HepG2 (cell line): ENCODE results near the gene C1R. TPM values are rescaled to one million over a fixed set of nuclear protein-coding genes. Genes with fewer than 3 reads are reported as not detected.

Experiments used
- HDAC2 ChIP-seq: sonication (generic); formaldehyde crosslinking; IDR thresholded peaks from 2 replicates; pipeline ENCODE4 v1.4.0; 2020; ENCODE audit warnings: missing genetic modification reagents
- HIVEP1 ChIP-seq: sonication (generic); formaldehyde crosslinking; IDR thresholded peaks from 2 replicates; pipeline ENCODE4 v1.4.0; 2020; ENCODE audit warnings: mild to moderate bottlenecking, missing genetic modification reagents
- MBNL3 ChIP-seq: fragments of 250-450 bp; sonication (Bioruptor Pico); conservative IDR thresholded peaks from 2 replicates; pipeline ENCODE4 v1.8.0; 2022; ENCODE audit warnings: mild to moderate bottlenecking, inconsistent platforms
- PCBP2 ChIP-seq: fragments of 200-400 bp; formaldehyde crosslinking; optimal IDR thresholded peaks from 2 replicates; pipeline ENCODE3; 2018; ENCODE audit warnings: low read length, low read depth; ENCODE audit not compliant: poor library complexity, severe bottlenecking
- PHF8 ChIP-seq: sonication (generic); formaldehyde crosslinking; IDR thresholded peaks from 2 replicates; pipeline ENCODE4 v1.5.0; 2020; ENCODE audit warnings: missing genetic modification reagents
- RFX5 ChIP-seq: IDR thresholded peaks from 2 replicates; pipeline ENCODE4 v1.6.1; 2011; ENCODE audit warnings: low read depth, low read length, improper control_type of control experiment
- RORA ChIP-seq: sonication (generic); formaldehyde crosslinking; IDR thresholded peaks from 2 replicates; pipeline ENCODE4 v1.5.0; 2020; ENCODE audit warnings: mild to moderate bottlenecking, missing genetic modification reagents, moderate library complexity
- SNAPC2 ChIP-seq: sonication (generic); formaldehyde crosslinking; IDR thresholded peaks from 2 replicates; pipeline ENCODE4 v1.8.1; 2022; ENCODE audit warnings: mild to moderate bottlenecking, missing genetic modification reagents
- SPEN ChIP-seq: sonication (generic); formaldehyde crosslinking; IDR thresholded peaks from 2 replicates; pipeline ENCODE4 v1.5.1; 2020; ENCODE audit warnings: low read depth, mild to moderate bottlenecking, missing genetic modification reagents
- STAG1 ChIP-seq: sonication (generic); formaldehyde crosslinking; IDR thresholded peaks from 2 replicates; pipeline ENCODE4 v1.4.0; 2020; ENCODE audit warnings: missing genetic modification reagents
- TEAD2 ChIP-seq: sonication (generic); formaldehyde crosslinking; IDR thresholded peaks from 2 replicates; pipeline ENCODE4 v1.9.0; 2021; ENCODE audit warnings: missing genetic modification reagents
- TEAD3 ChIP-seq: optimal IDR thresholded peaks from 2 replicates; pipeline ENCODE3; 2016; ENCODE audit warnings: borderline replicate concordance
- TERF1 ChIP-seq: sonication (generic); formaldehyde crosslinking; IDR thresholded peaks from 2 replicates; pipeline ENCODE4 v1.8.0; 2022; ENCODE audit warnings: mild to moderate bottlenecking, missing genetic modification reagents, moderate library complexity
- TP53 ChIP-seq: sonication (generic); formaldehyde crosslinking; conservative IDR thresholded peaks from 2 replicates; pipeline ENCODE4 v1.4.0; 2020; ENCODE audit warnings: missing genetic modification reagents
- ZBTB7A ChIP-seq: sonication (generic); formaldehyde crosslinking; IDR thresholded peaks from 2 replicates; pipeline ENCODE4 v1.8.0; 2022; ENCODE audit warnings: mild to moderate bottlenecking, missing genetic modification reagents
- ZMYM4 ChIP-seq: sonication (generic); formaldehyde crosslinking; IDR thresholded peaks from 2 replicates; pipeline ENCODE4 v1.8.1; 2023; ENCODE audit warnings: mild to moderate bottlenecking, missing genetic modification reagents
- ZNF276 ChIP-seq: sonication (generic); formaldehyde crosslinking; IDR thresholded peaks from 2 replicates; pipeline ENCODE4 v1.4.0; 2020; ENCODE audit warnings: mild to moderate bottlenecking, low read depth, missing genetic modification reagents
- ZNF296 ChIP-seq: sonication (generic); formaldehyde crosslinking; conservative IDR thresholded peaks from 2 replicates; pipeline ENCODE4 v1.5.0; 2020; ENCODE audit warnings: mild to moderate bottlenecking, missing genetic modification reagents
- ZNF446 ChIP-seq: sonication (generic); formaldehyde crosslinking; IDR thresholded peaks from 2 replicates; pipeline ENCODE4 v1.5.0; 2020; ENCODE audit warnings: mild to moderate bottlenecking, missing genetic modification reagents
- ZNF546 ChIP-seq: sonication (generic); formaldehyde crosslinking; conservative IDR thresholded peaks from 2 replicates; pipeline ENCODE4 v1.8.1; 2023; ENCODE audit warnings: mild to moderate bottlenecking, missing genetic modification reagents
- ZNF7 ChIP-seq: IDR thresholded peaks from 2 replicates; pipeline ENCODE4 v1.6.1; 2016; ENCODE audit warnings: missing biosample characterization, missing genetic modification reagents
- ZSCAN29 ChIP-seq: sonication (generic); formaldehyde crosslinking; conservative IDR thresholded peaks from 2 replicates; pipeline ENCODE4 v1.4.0; 2020; ENCODE audit warnings: mild to moderate bottlenecking, missing genetic modification reagents
- ZSCAN30 ChIP-seq: sonication (generic); formaldehyde crosslinking; IDR thresholded peaks from 2 replicates; pipeline ENCODE4 v1.5.0; 2020; ENCODE audit warnings: mild to moderate bottlenecking, missing genetic modification reagents
- ZSCAN31 ChIP-seq: sonication (generic); formaldehyde crosslinking; IDR thresholded peaks from 2 replicates; pipeline ENCODE4 v1.5.0; 2020; ENCODE audit warnings: low read depth, mild to moderate bottlenecking, missing genetic modification reagents
- polyA plus RNA-seq, 8 experiments: library from polyadenylated mRNA; depleted of rRNA in 3 of 8; stranded (reverse) in 7 of 8; unstranded in 1 of 8; fragments of >200 nt; fragmentation: Illumina TruSeq in 4 of 8; extraction: Trizol in 4 of 8; gene quantifications; 2 replicates each; pipeline versions ENCODE4 v1.2.1 to v1.2.3, GENCODE V29; 2011 to 2016; ENCODE audit warnings: low read depth in 4 of 8, missing spikeins in 1 of 8, mixed read lengths in 1 of 8; ENCODE audit not compliant: insufficient read depth in 1 of 8
- total RNA-seq, 5 experiments: library from RNA; depleted of rRNA; stranded (reverse); fragments of >200 nt; fragmentation: Illumina TruSeq; extraction: Trizol; gene quantifications; 2 replicates each; pipeline ENCODE4 v1.2.3, GENCODE V29; 2016; ENCODE audit warnings: low read depth in 1 of 5
- TF ChIP-seq, protein P1 (sequence below): sonication (generic); formaldehyde crosslinking; IDR thresholded peaks from 2 replicates; pipeline ENCODE4 v1.4.0; 2020; ENCODE audit warnings: missing genetic modification reagents, borderline replicate concordance
- TF ChIP-seq, protein P2 (sequence below): sonication (generic); formaldehyde crosslinking; conservative IDR thresholded peaks from 2 replicates; pipeline ENCODE4 v1.8.0; 2022; ENCODE audit warnings: mild to moderate bottlenecking, moderate library complexity, missing genetic modification reagents

The C1R gene
- total and polyA plus RNA-seq, 2 of the 13 experiments (the other 11 are each of a cell fraction or from before 2014, with no cell fraction given): 3.5 to 6.5 TPM

GRCh38 chr12:7123806-7124522 lies 31.7 kb upstream of the C1R start (continued):
- TF ChIP-seq TEAD3 (CRISPR knock-in tag): no peak
- TF ChIP-seq ZNF296: no peak
- TF ChIP-seq ZNF276 (CRISPR knock-in tag): no peak
- no peak for TF ChIP-seq MBNL3 (CRISPR knock-in tag)
- TF ChIP-seq ZNF7: no peak
- peak; percentile 48; the same call in 1 of the 2 replicates for TF ChIP-seq ZBTB7A (CRISPR knock-in tag)
- peak; percentile 85 for TF ChIP-seq SPEN (CRISPR knock-in tag)
- TF ChIP-seq PHF8: no peak
- TF ChIP-seq, protein P1, sequence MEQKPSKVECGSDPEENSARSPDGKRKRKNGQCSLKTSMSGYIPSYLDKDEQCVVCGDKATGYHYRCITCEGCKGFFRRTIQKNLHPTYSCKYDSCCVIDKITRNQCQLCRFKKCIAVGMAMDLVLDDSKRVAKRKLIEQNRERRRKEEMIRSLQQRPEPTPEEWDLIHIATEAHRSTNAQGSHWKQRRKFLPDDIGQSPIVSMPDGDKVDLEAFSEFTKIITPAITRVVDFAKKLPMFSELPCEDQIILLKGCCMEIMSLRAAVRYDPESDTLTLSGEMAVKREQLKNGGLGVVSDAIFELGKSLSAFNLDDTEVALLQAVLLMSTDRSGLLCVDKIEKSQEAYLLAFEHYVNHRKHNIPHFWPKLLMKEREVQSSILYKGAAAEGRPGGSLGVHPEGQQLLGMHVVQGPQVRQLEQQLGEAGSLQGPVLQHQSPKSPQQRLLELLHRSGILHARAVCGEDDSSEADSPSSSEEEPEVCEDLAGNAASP (CRISPR knock-in tag): peak; percentile 99
- no peak for TF ChIP-seq PCBP2
- TF ChIP-seq, protein P2, sequence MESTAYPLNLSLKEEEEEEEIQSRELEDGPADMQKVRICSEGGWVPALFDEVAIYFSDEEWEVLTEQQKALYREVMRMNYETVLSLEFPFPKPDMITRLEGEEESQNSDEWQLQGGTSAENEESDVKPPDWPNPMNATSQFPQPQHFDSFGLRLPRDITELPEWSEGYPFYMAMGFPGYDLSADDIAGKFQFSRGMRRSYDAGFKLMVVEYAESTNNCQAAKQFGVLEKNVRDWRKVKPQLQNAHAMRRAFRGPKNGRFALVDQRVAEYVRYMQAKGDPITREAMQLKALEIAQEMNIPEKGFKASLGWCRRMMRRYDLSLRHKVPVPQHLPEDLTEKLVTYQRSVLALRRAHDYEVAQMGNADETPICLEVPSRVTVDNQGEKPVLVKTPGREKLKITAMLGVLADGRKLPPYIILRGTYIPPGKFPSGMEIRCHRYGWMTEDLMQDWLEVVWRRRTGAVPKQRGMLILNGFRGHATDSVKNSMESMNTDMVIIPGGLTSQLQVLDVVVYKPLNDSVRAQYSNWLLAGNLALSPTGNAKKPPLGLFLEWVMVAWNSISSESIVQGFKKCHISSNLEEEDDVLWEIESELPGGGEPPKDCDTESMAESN (CRISPR knock-in tag): no peak; the same call in 1 of the 2 replicates
- TF ChIP-seq ZMYM4 (CRISPR knock-in tag): 0 out of 2 replicates have a peak, but pooled peaks have one; percentile 32
- TF ChIP-seq ZSCAN29: no peak
- TF ChIP-seq ZSCAN31 (CRISPR knock-in tag): no peak
- TF ChIP-seq SNAPC2 (CRISPR knock-in tag): no peak
- no peak; the same call in 1 of the 2 replicates for TF ChIP-seq HIVEP1 (CRISPR knock-in tag)
- no peak for TF ChIP-seq TP53
- no peak for TF ChIP-seq TERF1 (CRISPR knock-in tag)
- TF ChIP-seq STAG1: no peak
- TF ChIP-seq TEAD2: no peak
- TF ChIP-seq RFX5: no peak
- no peak for TF ChIP-seq RORA
- no peak for TF ChIP-seq ZNF446 (CRISPR knock-in tag)
- TF ChIP-seq ZSCAN30: no peak
- TF ChIP-seq HDAC2 (CRISPR knock-in tag): peak; percentile 71; the same call in 1 of the 2 replicates
- TF ChIP-seq ZNF546 (CRISPR knock-in tag): no peak
